Measurements from ENCODE around the gene WDR75.

Gene WDR75

GRCh38 chr2:189407281-189408209 lies 33.7 kb upstream of the WDR75 start:
- in situ Hi-C loops (cut with MboI; ENCODE audit: low pct_unique_long_range_greater_than_20kb, low sequenced_read_pairs, unreplicated experiment), result loop anchor here (25.0 kb wide), 2 partner anchors 270 to 895 kb away; no protein-coding TSS in a partner anchor
- TF ChIP-seq CTCF (IDR thresholded peaks at IDR 0.05; ENCODE audit: extremely low read depth, insufficient read depth, missing control alignments), result no peak

GRCh38 chr2:189408294-189408693 lies 33.0 kb upstream of the WDR75 start:
- in situ Hi-C loops (cut with MboI; ENCODE audit: low pct_unique_long_range_greater_than_20kb, low sequenced_read_pairs, unreplicated experiment), result loop anchor here (25.0 kb wide), 2 partner anchors 271 to 896 kb away; no protein-coding TSS in a partner anchor
- DNase-seq (ENCODE audit: low spot score), result no peak
- TF ChIP-seq CTCF (IDR thresholded peaks at IDR 0.05; ENCODE audit: extremely low read depth, insufficient read depth, missing control alignments), result no peak

More at GRCh38 chr2:189407281-189408209, 33.7 kb upstream of the WDR75 start:
- DNase-seq (ENCODE audit: low spot score), result no peak

GRCh38 chr2:189409131-189409530 lies 32.1 kb upstream of the WDR75 start:
- no peak for TF ChIP-seq CTCF (IDR thresholded peaks at IDR 0.05; ENCODE audit: extremely low read depth, insufficient read depth, missing control alignments)
- in situ Hi-C loops (cut with MboI; ENCODE audit: low pct_unique_long_range_greater_than_20kb, low sequenced_read_pairs, unreplicated experiment), result loop anchor here (25.0 kb wide), 2 partner anchors 272 to 897 kb away; no protein-coding TSS in a partner anchor

GRCh38 chr2:189409647-189410046 lies 31.6 kb upstream of the WDR75 start:
- no peak for TF ChIP-seq CTCF (IDR thresholded peaks at IDR 0.05; ENCODE audit: extremely low read depth, insufficient read depth, missing control alignments)
- DNase-seq (ENCODE audit: low spot score), result no peak
- in situ Hi-C loops (cut with MboI; ENCODE audit: low pct_unique_long_range_greater_than_20kb, low sequenced_read_pairs, unreplicated experiment), result loop anchor here (25.0 kb wide), 2 partner anchors 272 to 897 kb away; no protein-coding TSS in a partner anchor

More at GRCh38 chr2:189409131-189409530, 32.1 kb upstream of the WDR75 start:
- no peak for DNase-seq (ENCODE audit: low spot score)

GRCh38 chr2:189411860-189412259 lies 29.4 kb upstream of the WDR75 start:
- TF ChIP-seq CTCF (IDR thresholded peaks at IDR 0.05; ENCODE audit: extremely low read depth, insufficient read depth, missing control alignments), result no peak
- in situ Hi-C loops (cut with MboI; ENCODE audit: low pct_unique_long_range_greater_than_20kb, low sequenced_read_pairs, unreplicated experiment), result loop anchor here (25.0 kb wide), 2 partner anchors 275 to 900 kb away; no protein-coding TSS in a partner anchor

GRCh38 chr2:189412330-189412953 lies 28.8 kb upstream of the WDR75 start:
- in situ Hi-C loops (cut with MboI; ENCODE audit: low pct_unique_long_range_greater_than_20kb, low sequenced_read_pairs, unreplicated experiment), result loop anchor here (25.0 kb wide), 2 partner anchors 275 to 900 kb away; no protein-coding TSS in a partner anchor
- peak; percentile 77 for TF ChIP-seq CTCF (IDR thresholded peaks at IDR 0.05; ENCODE audit: extremely low read depth, insufficient read depth, missing control alignments)
- DNase-seq (ENCODE audit: low spot score), result peak; percentile 43

More at GRCh38 chr2:189411860-189412259, 29.4 kb upstream of the WDR75 start:
- DNase-seq (ENCODE audit: low spot score), result no peak
